Endothelial cell of umbilical vein (primary cell): Measurements from ENCODE around the gene SOX5. TPM values are rescaled to one million over a fixed set of nuclear protein-coding genes. Genes with fewer than 3 reads are reported as not detected.

Source experiments
- BruUV-seq: library from RNA; stranded (reverse); fragments of 400-500 nt; replicated peaks from 2 replicates; lab custom pipeline; 2021; lab: Mats Ljungman, UMichigan
- CTCF ChIA-PET: fragments of 300-600, 350-600 bp; sonication (Branson Sonifier 250); formaldehyde crosslinking; loops from one replicate; lab custom pipeline; 2021; ENCODE audit warnings: antibody characterized with exemption, inconsistent platforms; lab: Charles Lee
- POLR2A ChIA-PET: fragments of 300-600, 350-600 bp; sonication (Branson Sonifier 250); formaldehyde crosslinking; loops from one replicate; lab custom pipeline; 2021; ENCODE audit warnings: antibody characterized with exemption, inconsistent platforms; lab: Charles Lee
- DNase-seq: peaks from one replicate; pipeline ENCODE4 v3.0.0-alpha.2; 2011; ENCODE audit warnings: low read depth, low spot score
- FAIRE-seq: peaks from 2 replicates; lab custom pipeline; 2011; peaks lifted over from hg19 to GRCh38; lab: Jason Lieb, UNC
- H2AFZ ChIP-seq: 2 replicates; pipeline ENCODE4 v1.6.0; 2012; ENCODE audit warnings: low read depth, low read length, control low read depth, inconsistent platforms
- H3K27ac ChIP-seq: 2 replicates; pipeline ENCODE4 v1.5.1; 2011; ENCODE audit warnings: low read depth, mild to moderate bottlenecking, control low read depth, low read length, moderate library complexity; ENCODE audit not compliant: insufficient read depth
- H3K27me3 ChIP-seq, 2 experiments: 2 replicates each; pipeline versions ENCODE4 v1.6.0 to v1.6.1; 2011; ENCODE audit warnings: low read length in 2 of 2, mixed read lengths in 1 of 2; ENCODE audit not compliant: control insufficient read depth in 2 of 2, insufficient read depth in 2 of 2
- H3K36me3 ChIP-seq, 2 experiments: 2 replicates in 1 of 2; 3 replicates in 1 of 2; pipeline ENCODE4 v1.5.1; 2011; ENCODE audit warnings: low read length in 2 of 2, mild to moderate bottlenecking in 1 of 2, moderate library complexity in 1 of 2; ENCODE audit not compliant: control insufficient read depth in 2 of 2, insufficient read depth in 2 of 2; ENCODE audit errors: extremely low read depth in 1 of 2
- H3K4me1 ChIP-seq: 3 replicates; pipeline ENCODE4 v1.5.1; 2011; ENCODE audit warnings: mild to moderate bottlenecking, low read length; ENCODE audit not compliant: control insufficient read depth, insufficient read depth; ENCODE audit errors: extremely low read depth
- H3K4me2 ChIP-seq: 2 replicates; pipeline ENCODE4 v1.6.1; 2011; ENCODE audit warnings: low read length, control low read depth, mixed read lengths; ENCODE audit not compliant: insufficient read depth
- H3K4me3 ChIP-seq, 3 experiments: fragments of 200-600 bp in 1 of 3; sonication (generic), shearing (Covaris generic) in 1 of 3; replicated peaks in 1 of 3; 2 replicates each; pipeline ENCODE4 v1.5.1; 2011 to 2016; ENCODE audit warnings: control low read depth in 3 of 3, low read length in 3 of 3, mild to moderate bottlenecking in 2 of 3, inconsistent platforms in 1 of 3, low read depth in 1 of 3, moderate library complexity in 1 of 3; ENCODE audit not compliant: insufficient read depth in 1 of 3
- H3K79me2 ChIP-seq: 2 replicates; pipeline ENCODE4 v1.6.0; 2012; ENCODE audit warnings: low read length, inconsistent platforms; ENCODE audit not compliant: control insufficient read depth, insufficient read depth
- H3K9ac ChIP-seq: replicated peaks from 2 replicates; pipeline ENCODE3; 2011; ENCODE audit warnings: low read length, control low read depth; ENCODE audit not compliant: insufficient read depth; ENCODE audit errors: extremely low read depth
- H3K9me1 ChIP-seq: replicated peaks from 3 replicates; pipeline ENCODE4 v1.6.0; 2011; ENCODE audit warnings: mild to moderate bottlenecking, low read length; ENCODE audit not compliant: control insufficient read depth, insufficient read depth; ENCODE audit errors: extremely low read depth
- H3K9me3 ChIP-seq: replicated peaks from 2 replicates; pipeline ENCODE4 v1.5.1; 2012; ENCODE audit warnings: low read length, inconsistent platforms; ENCODE audit not compliant: control insufficient read depth, insufficient read depth
- H4K20me1 ChIP-seq: replicated peaks from 2 replicates; pipeline ENCODE3; 2011; ENCODE audit warnings: mild to moderate bottlenecking, low read length; ENCODE audit not compliant: control insufficient read depth, insufficient read depth; ENCODE audit errors: extremely low read depth
- CTCF ChIP-seq, 2 donors: IDR thresholded peaks; 1 replicate in 1 of 2; 2 replicates in 1 of 2; pipeline ENCODE4 v1.5.1; 2011; ENCODE audit warnings: low read length in 2 of 2, mild to moderate bottlenecking in 2 of 2, moderate library complexity in 2 of 2, control low read depth in 1 of 2, inconsistent platforms in 1 of 2, low read depth in 1 of 2; ENCODE audit not compliant: insufficient read depth in 1 of 2; ENCODE audit errors: extremely low read depth in 1 of 2
- EZH2 ChIP-seq: IDR thresholded peaks from 2 replicates; pipeline ENCODE4 v1.6.1; 2012; ENCODE audit warnings: borderline replicate concordance, low read depth, mild to moderate bottlenecking, moderate library complexity, low read length, inconsistent platforms; ENCODE audit not compliant: severe bottlenecking
- FOS ChIP-seq: IDR thresholded peaks from 2 replicates; pipeline ENCODE4 v1.6.1; 2011; ENCODE audit warnings: mild to moderate bottlenecking, low read length, moderate library complexity, borderline replicate concordance; ENCODE audit not compliant: insufficient read depth
- GATA2 ChIP-seq: IDR thresholded peaks from 2 replicates; pipeline ENCODE4 v1.7.0; 2011; ENCODE audit warnings: low read depth, mild to moderate bottlenecking, moderate library complexity, mixed read lengths, low read length; ENCODE audit not compliant: insufficient read length, insufficient read depth
- JUN ChIP-seq: IDR thresholded peaks from 2 replicates; pipeline ENCODE4 v1.6.1; 2011; ENCODE audit warnings: borderline replicate concordance, low read depth; ENCODE audit not compliant: insufficient read length, insufficient read depth
- MYC ChIP-seq: IDR thresholded peaks from one replicate; pipeline ENCODE4 v1.6.1; 2011; ENCODE audit warnings: mild to moderate bottlenecking, low read depth, low read length
- POLR2A ChIP-seq: IDR thresholded peaks from 2 replicates; pipeline ENCODE4 v1.6.1; 2012; ENCODE audit warnings: low read depth, mild to moderate bottlenecking, control low read depth, low read length
- POLR2AphosphoS5 ChIP-seq: IDR thresholded peaks from 2 replicates; pipeline ENCODE4 v1.6.1; 2012; ENCODE audit warnings: low read depth, mild to moderate bottlenecking, control low read depth, low read length, moderate library complexity; ENCODE audit not compliant: insufficient read depth
- dilution Hi-C: fragments of 300-500 bp; cut with MboI; formaldehyde crosslinking; loops from one replicate; pipeline ENCODE4 v1.15.0; 2019; ENCODE audit warnings: low sequenced_read_pairs; ENCODE audit not compliant: extremely low pct_ligation_motif_present
- intact Hi-C: fragments of 100-400 bp; cut with micrococcal nuclease; formaldehyde crosslinking; loops from one replicate; pipeline ENCODE4 v1.10.0; 2022
- polyA plus RNA-seq, 4 experiments: library from polyadenylated mRNA; depleted of rRNA in 3 of 4; stranded (reverse) in 3 of 4; unstranded in 1 of 4; fragments of >200 nt; gene quantifications; 2 replicates each; pipeline versions ENCODE4 v1.2.1 to v1.2.3, GENCODE V29; 2011 to 2012; ENCODE audit warnings: missing spikeins in 1 of 4
- total RNA-seq: library from RNA; stranded (reverse); gene quantifications from 2 replicates; pipeline ENCODE4 v1.2.3, GENCODE V29; 2021
- TF ChIP-seq, protein P1 (sequence below): IDR thresholded peaks from 2 replicates; pipeline ENCODE4 v1.6.1; 2011; ENCODE audit not compliant: insufficient read depth, insufficient read length

SOX5 gene
- total and polyA plus RNA-seq, 2 donors (not counting 3 experiments of a cell fraction or from before 2014, with no cell fraction given): 0.63 to 3.5 TPM

- no peaks in the 10 kb centered on the region for H4K20me1 ChIP-seq
- H2AFZ ChIP-seq: no peak overlapping the region
- H3K4me3 ChIP-seq: no peak overlapping the region
- TF ChIP-seq FOS (no peak), POLR2AphosphoS5 (no peak), MYC (no peak), CTCF (IDR thresholded peaks at IDR 0.05; ENCODE audit: extremely low read depth in 1 of 2, insufficient read depth in 1 of 2, low read depth in 1 of 2, low read length in 2 of 2) (no peak)
- TF ChIP-seq, protein P1, sequence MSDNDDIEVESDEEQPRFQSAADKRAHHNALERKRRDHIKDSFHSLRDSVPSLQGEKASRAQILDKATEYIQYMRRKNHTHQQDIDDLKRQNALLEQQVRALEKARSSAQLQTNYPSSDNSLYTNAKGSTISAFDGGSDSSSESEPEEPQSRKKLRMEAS: no peak
- no peak overlapping the region for H3K4me2 ChIP-seq
- no peak overlapping the region for H3K27ac ChIP-seq
- intact Hi-C loops: no loop called here
- H3K27me3 ChIP-seq: no peaks in the 10 kb centered on the region
- no peak overlapping the region for H3K9ac ChIP-seq
- DNase-seq (no peak), FAIRE-seq (no peak)
- H3K4me1 ChIP-seq: no peaks in the 10 kb centered on the region
- ChIA-PET CTCF (interaction anchor here (0.9 to 1.0 kb wide), 2 partner anchors 18 to 26 kb away, joined by 3 read pairs; no protein-coding TSS in a partner anchor), POLR2A (no interaction called here)
- H3K9me1 ChIP-seq: no peaks in the 10 kb centered on the region
- H3K9me3 ChIP-seq: no peaks in the 10 kb centered on the region
- no TSS peak for BruUV-seq
- no peaks in the 10 kb centered on the region for H3K79me2 ChIP-seq
- dilution Hi-C loops: no loop called here
- no peaks in the 10 kb centered on the region for H3K36me3 ChIP-seq
These were observed 37.6 kb upstream of the SOX5 start for GRCh38 chr12:23987046-23987445.

GRCh38 chr12:23980826-23981225, 31.4 kb upstream of the SOX5 start:
- Histone ChIP-seq H3K36me3 (no peaks in the 10 kb centered on the region), H3K4me1 (no peaks in the 10 kb centered on the region), H3K9me1 (no peaks in the 10 kb centered on the region), H3K4me2 (no peak overlapping the region), H3K9me3 (no peaks in the 10 kb centered on the region), H3K79me2 (no peaks in the 10 kb centered on the region), H3K27me3 (no peaks in the 10 kb centered on the region), H3K27ac (no peak overlapping the region), H4K20me1 (no peaks in the 10 kb centered on the region), H2AFZ (no peak overlapping the region), H3K9ac (no peak overlapping the region), H3K4me3 (no peak overlapping the region)
- DNase-seq (no peak), FAIRE-seq (no peak)
- POLR2A ChIA-PET: no interaction called here
- no TSS peak for BruUV-seq
- TF ChIP-seq, protein P1: no peak
- TF ChIP-seq EZH2: no peak
- TF ChIP-seq MYC: no peak
- no peak for TF ChIP-seq GATA2
- no peak for TF ChIP-seq CTCF (IDR thresholded peaks at IDR 0.05; ENCODE audit: extremely low read depth in 1 of 2, insufficient read depth in 1 of 2, low read depth in 1 of 2, low read length in 2 of 2)
- TF ChIP-seq FOS: no peak
- no peak for TF ChIP-seq POLR2A
- no peak for TF ChIP-seq POLR2AphosphoS5
- TF ChIP-seq JUN: no peak
- intact Hi-C loops: no loop called here
- CTCF ChIA-PET: interaction anchor here (1.2 kb wide), 1 partner anchor 14 kb away, joined by 3 read pairs; no protein-coding TSS in a partner anchor
- dilution Hi-C loops: no loop called here
